Stomach (tissue), 4 donors: ENCODE measurements around the gene RAPGEF3.

Source experiments
- POLR2A ChIP-seq, 4 donors: fragments of 450-650 bp; IDR thresholded peaks; one replicate each; pipeline ENCODE4 v1.6.1; 2016; ENCODE audit warnings: antibody characterized with exemption in 4 of 4, control low read depth in 2 of 4, mild to moderate bottlenecking in 1 of 4, moderate library complexity in 1 of 4
- POLR2AphosphoS5 ChIP-seq, 3 donors: sonication (generic); formaldehyde crosslinking; IDR thresholded peaks; one replicate each; pipeline ENCODE4 v1.6.1; 2016; ENCODE audit warnings: antibody characterized with exemption in 3 of 3
- TF ChIP-seq, protein P1 (sequence below), 7 experiments: fragments of 450-650 bp in 4 of 7; fragments of 200-600 bp in 3 of 7; sonication (generic) in 3 of 7; IDR thresholded peaks; one replicate each; pipeline ENCODE4 v1.5.1; 2016 to 2019; ENCODE audit warnings: antibody characterized with exemption in 7 of 7, control low read depth in 2 of 7, mild to moderate bottlenecking in 1 of 7

DNA sequence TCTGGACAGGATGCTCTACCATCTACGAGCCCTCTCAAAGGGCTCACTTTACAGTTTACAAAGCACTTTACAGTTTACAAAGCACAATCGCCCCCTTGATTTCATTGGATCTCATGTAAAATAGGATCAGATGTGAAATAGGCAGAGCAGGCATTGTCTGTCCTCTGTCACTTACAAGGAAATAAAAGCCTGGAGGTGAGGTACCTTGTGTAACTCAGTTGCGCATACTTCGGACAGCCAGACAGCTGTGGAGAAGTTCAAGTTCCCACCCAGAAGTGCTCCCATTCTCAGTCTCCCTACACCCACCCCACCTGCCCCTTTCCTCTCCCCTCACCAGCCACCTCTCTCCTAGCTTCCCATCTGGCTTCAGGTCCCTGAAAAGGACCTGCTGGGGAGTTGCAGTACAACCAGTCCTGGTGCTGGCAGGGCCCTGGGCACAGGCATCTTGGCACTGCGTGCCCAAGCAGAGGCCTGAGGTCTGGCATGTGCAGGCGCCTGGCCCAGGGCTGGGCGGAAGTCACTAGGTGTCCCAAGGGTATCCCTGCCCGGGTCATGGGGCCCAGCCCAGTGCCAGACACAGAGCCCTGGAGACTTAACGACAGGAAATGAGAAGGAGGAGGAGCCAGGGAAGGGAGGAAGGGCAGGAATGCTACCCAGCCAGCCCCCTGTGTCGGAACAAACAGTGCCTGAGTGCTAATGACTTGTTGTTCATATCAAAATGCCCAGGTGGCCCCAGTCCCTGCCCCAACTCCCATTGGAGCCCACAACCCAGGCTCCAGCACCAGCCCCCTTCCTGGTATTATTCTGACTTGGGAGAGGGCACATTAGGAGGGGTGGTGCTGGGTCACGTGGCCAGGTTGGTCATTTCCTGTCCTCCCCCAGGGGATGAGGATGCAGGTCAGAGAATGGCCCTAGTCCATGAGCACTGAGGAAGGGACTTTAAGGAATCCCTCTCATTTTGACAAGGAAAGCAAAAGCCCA, 5.4 kb downstream of the RAPGEF3 start:
- TF ChIP-seq, protein P1, sequence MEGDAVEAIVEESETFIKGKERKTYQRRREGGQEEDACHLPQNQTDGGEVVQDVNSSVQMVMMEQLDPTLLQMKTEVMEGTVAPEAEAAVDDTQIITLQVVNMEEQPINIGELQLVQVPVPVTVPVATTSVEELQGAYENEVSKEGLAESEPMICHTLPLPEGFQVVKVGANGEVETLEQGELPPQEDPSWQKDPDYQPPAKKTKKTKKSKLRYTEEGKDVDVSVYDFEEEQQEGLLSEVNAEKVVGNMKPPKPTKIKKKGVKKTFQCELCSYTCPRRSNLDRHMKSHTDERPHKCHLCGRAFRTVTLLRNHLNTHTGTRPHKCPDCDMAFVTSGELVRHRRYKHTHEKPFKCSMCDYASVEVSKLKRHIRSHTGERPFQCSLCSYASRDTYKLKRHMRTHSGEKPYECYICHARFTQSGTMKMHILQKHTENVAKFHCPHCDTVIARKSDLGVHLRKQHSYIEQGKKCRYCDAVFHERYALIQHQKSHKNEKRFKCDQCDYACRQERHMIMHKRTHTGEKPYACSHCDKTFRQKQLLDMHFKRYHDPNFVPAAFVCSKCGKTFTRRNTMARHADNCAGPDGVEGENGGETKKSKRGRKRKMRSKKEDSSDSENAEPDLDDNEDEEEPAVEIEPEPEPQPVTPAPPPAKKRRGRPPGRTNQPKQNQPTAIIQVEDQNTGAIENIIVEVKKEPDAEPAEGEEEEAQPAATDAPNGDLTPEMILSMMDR (IDR thresholded peaks at IDR 0.05) = no peak
- TF ChIP-seq POLR2A (IDR thresholded peaks at IDR 0.05) = no peak
- peak in 2 of 3 donors; percentile 10 to 40 for TF ChIP-seq POLR2AphosphoS5 (IDR thresholded peaks at IDR 0.05)
